ENCODE results near the gene CYP24A1.

DNA sequence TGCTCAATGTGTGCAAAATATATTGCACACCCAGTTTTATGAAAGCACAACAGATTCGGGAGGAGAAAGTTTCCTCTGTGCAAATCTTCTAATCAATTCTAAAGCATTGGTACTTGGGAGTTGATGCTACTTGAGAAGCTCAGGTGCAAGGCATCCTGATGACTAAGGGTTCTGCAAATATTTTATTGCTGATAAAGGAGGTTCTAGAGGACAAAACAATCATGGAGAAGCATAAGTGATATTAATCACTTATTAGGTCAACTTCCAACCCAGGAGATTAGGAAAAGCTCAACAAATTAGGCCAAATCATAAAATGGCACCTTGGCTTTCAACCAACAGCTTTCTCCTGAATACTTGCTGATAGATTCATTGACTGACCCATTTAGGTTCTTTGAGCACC, 27.1 kb downstream of the CYP24A1 start:
- TF ChIP-seq EP300 (IDR thresholded peaks at IDR 0.05) (no peak), POLR2A (IDR thresholded peaks at IDR 0.05) (no peak)
- TF ChIP-seq, protein P1, sequence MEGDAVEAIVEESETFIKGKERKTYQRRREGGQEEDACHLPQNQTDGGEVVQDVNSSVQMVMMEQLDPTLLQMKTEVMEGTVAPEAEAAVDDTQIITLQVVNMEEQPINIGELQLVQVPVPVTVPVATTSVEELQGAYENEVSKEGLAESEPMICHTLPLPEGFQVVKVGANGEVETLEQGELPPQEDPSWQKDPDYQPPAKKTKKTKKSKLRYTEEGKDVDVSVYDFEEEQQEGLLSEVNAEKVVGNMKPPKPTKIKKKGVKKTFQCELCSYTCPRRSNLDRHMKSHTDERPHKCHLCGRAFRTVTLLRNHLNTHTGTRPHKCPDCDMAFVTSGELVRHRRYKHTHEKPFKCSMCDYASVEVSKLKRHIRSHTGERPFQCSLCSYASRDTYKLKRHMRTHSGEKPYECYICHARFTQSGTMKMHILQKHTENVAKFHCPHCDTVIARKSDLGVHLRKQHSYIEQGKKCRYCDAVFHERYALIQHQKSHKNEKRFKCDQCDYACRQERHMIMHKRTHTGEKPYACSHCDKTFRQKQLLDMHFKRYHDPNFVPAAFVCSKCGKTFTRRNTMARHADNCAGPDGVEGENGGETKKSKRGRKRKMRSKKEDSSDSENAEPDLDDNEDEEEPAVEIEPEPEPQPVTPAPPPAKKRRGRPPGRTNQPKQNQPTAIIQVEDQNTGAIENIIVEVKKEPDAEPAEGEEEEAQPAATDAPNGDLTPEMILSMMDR (IDR thresholded peaks at IDR 0.05): no peak

Measured in gastroesophageal sphincter (tissue), 3 donors.